ENCODE data around the gene ATP6V0B. TPM values are rescaled to one million over a fixed set of nuclear protein-coding genes. Genes with fewer than 3 reads are reported as not detected.
A peak's percentile ranks its signal among the peaks of the same experiment; 100 is the strongest.

The ATP6V0B gene
- total and polyA plus RNA-seq, 2 donors (not counting 1 experiment from before 2014, with no cell fraction given), result 91.0 to 198 TPM

DNA sequence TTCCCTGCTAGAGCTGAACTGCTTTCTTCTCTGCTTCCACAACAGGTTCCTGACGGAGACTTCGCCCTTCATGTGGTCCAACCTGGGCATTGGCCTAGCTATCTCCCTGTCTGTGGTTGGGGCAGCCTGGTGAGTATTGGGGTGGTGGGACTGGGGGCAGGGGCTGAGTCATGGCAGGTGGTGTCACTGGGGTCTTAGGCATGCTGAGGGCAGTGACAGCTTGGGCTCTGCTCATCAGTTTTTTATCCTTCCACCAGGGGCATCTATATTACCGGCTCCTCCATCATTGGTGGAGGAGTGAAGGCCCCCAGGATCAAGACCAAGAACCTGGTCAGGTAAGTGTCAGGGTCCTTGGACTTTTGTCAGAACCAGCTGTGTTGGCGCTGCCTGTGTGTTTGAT, 1.3 kb downstream of the ATP6V0B start:
- Histone ChIP-seq H3K79me2 (ENCODE audit: control insufficient read depth, insufficient read depth, low read length) (peaks cover 29% of the 10 kb centered on the region), H3K9ac (ENCODE audit: low read length) (peak overlapping the region; percentile 91), H3K36me3 (replicated peaks in 1 of 2; ENCODE audit: control extremely low read depth in 1 of 2, control insufficient read depth in 1 of 2, extremely low read depth in 1 of 2, insufficient read depth in 2 of 2, low read length in 1 of 2) (peaks cover 0 to 33% of the 10 kb centered on the region in 2 experiments), H3K4me1 (ENCODE audit: control insufficient read depth in 2 of 2, insufficient read depth in 2 of 2, low read length in 2 of 2) (peaks cover 37 to 64% of the 10 kb centered on the region in 2 donors), H3K4me3 (ENCODE audit: control extremely low read depth in 1 of 5, extremely low read depth in 1 of 5, insufficient read depth in 1 of 5, low read depth in 2 of 5, low read length in 4 of 5) (peak overlapping the region; percentile 79 to 97 (median 89)), H2AFZ (ENCODE audit: insufficient read depth, low read depth, low read length, poor library complexity, severe bottlenecking) (no peak overlapping the region), H3K4me2 (replicated peaks; ENCODE audit: low read depth, low read length, poor library complexity, severe bottlenecking) (peak overlapping the region; percentile 95), H3K9me3 (ENCODE audit: control extremely low read depth in 1 of 3, control insufficient read depth in 2 of 3, insufficient read depth in 1 of 3, low read length in 2 of 3) (no peaks in the 10 kb centered on the region), H4K20me1 (ENCODE audit: control insufficient read depth, insufficient read depth, low read length, poor library complexity, severe bottlenecking) (peaks cover 40% of the 10 kb centered on the region), H3K27me3 (replicated peaks in 1 of 4; ENCODE audit: control extremely low read depth in 1 of 4, control insufficient read depth in 3 of 4, insufficient read depth in 4 of 4, low read length in 3 of 4) (no peaks in the 10 kb centered on the region), H3K27ac (ENCODE audit: low read length in 2 of 2) (peak overlapping the region; percentile 89 to 96)
- no peak for TF ChIP-seq EZH2 (IDR thresholded peaks at IDR 0.05; ENCODE audit: borderline replicate concordance, insufficient read depth, low read depth, low read length, poor library complexity, severe bottlenecking)
- TF ChIP-seq, protein P1, sequence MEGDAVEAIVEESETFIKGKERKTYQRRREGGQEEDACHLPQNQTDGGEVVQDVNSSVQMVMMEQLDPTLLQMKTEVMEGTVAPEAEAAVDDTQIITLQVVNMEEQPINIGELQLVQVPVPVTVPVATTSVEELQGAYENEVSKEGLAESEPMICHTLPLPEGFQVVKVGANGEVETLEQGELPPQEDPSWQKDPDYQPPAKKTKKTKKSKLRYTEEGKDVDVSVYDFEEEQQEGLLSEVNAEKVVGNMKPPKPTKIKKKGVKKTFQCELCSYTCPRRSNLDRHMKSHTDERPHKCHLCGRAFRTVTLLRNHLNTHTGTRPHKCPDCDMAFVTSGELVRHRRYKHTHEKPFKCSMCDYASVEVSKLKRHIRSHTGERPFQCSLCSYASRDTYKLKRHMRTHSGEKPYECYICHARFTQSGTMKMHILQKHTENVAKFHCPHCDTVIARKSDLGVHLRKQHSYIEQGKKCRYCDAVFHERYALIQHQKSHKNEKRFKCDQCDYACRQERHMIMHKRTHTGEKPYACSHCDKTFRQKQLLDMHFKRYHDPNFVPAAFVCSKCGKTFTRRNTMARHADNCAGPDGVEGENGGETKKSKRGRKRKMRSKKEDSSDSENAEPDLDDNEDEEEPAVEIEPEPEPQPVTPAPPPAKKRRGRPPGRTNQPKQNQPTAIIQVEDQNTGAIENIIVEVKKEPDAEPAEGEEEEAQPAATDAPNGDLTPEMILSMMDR (IDR thresholded peaks at IDR 0.05), result no peak
- POLR2A ChIA-PET, result interaction anchor here (1.1 to 1.2 kb wide), 2 partner anchors 14 to 698 kb away, joined by 3 read pairs; partner anchors contain the start of genes ARMH1 and TMEM53
- DNase-seq (no peak), ATAC-seq (ENCODE audit: low read depth) (no peak)
- Mint-ChIP-seq H3K27ac (peak overlapping the region; percentile 97), H3K27me3 (no peaks in the 10 kb centered on the region), H3K9me3 (ENCODE audit: insufficient read depth) (no peaks in the 10 kb centered on the region), H3K4me1 (peaks cover 66% of the 10 kb centered on the region), H3K4me3 (peak overlapping the region; percentile 97)
- CTCF ChIA-PET, result interaction anchor here (0.8 to 2.3 kb wide), 4 partner anchors 14 to 42 kb away, joined by 3 to 10 read pairs (median 5); partner anchors contain the start of gene IPO13
- intact Hi-C loops (cut with micrococcal nuclease), result loop anchor here (10.0 kb wide), 2 partner anchors 271 to 1521 kb away; partner anchors contain the start of genes PPCS, ST3GAL3 and ZMYND12
- whole genome bisulfite sequencing (ENCODE audit: insufficient coverage), result 100% methylated on average over 1 of the region's 4 CpGs

DNA sequence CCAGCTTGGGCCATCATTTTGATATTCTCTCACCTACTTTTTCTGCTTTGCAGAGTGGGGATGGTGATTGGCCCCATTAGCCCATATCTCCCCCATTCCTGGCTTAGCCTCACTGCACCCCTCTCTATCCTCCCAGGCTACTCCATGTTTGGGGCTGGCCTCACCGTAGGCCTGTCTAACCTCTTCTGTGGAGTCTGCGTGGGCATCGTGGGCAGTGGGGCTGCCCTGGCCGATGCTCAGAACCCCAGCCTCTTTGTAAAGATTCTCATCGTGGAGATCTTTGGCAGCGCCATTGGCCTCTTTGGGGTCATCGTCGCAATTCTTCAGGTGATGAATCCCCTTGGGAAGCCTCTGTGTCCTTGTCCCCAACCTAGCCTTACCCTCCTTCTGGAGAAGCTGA, 2.1 kb downstream of the ATP6V0B start:
- DNase-seq (peak; percentile 5), ATAC-seq (ENCODE audit: low read depth) (no peak)
- Histone ChIP-seq H3K4me1 (ENCODE audit: control insufficient read depth in 2 of 2, insufficient read depth in 2 of 2, low read length in 2 of 2) (peaks cover 37 to 68% of the 10 kb centered on the region in 2 donors), H3K79me2 (ENCODE audit: control insufficient read depth, insufficient read depth, low read length) (peaks cover 20% of the 10 kb centered on the region), H4K20me1 (ENCODE audit: control insufficient read depth, insufficient read depth, low read length, poor library complexity, severe bottlenecking) (peaks cover 40% of the 10 kb centered on the region), H3K4me3 (ENCODE audit: control extremely low read depth in 1 of 5, extremely low read depth in 1 of 5, insufficient read depth in 1 of 5, low read depth in 2 of 5, low read length in 4 of 5) (no peak overlapping the region), H3K9me3 (ENCODE audit: control extremely low read depth in 1 of 3, control insufficient read depth in 2 of 3, insufficient read depth in 1 of 3, low read length in 2 of 3) (no peaks in the 10 kb centered on the region), H3K27me3 (replicated peaks in 1 of 4; ENCODE audit: control extremely low read depth in 1 of 4, control insufficient read depth in 3 of 4, insufficient read depth in 4 of 4, low read length in 3 of 4) (no peaks in the 10 kb centered on the region), H3K4me2 (replicated peaks; ENCODE audit: low read depth, low read length, poor library complexity, severe bottlenecking) (peak overlapping the region; percentile 5), H3K27ac (ENCODE audit: low read length in 2 of 2) (no peak overlapping the region), H3K36me3 (replicated peaks in 1 of 2; ENCODE audit: control extremely low read depth in 1 of 2, control insufficient read depth in 1 of 2, extremely low read depth in 1 of 2, insufficient read depth in 2 of 2, low read length in 1 of 2) (peaks cover 0 to 32% of the 10 kb centered on the region in 2 experiments), H2AFZ (ENCODE audit: insufficient read depth, low read depth, low read length, poor library complexity, severe bottlenecking) (no peak overlapping the region), H3K9ac (ENCODE audit: low read length) (no peak overlapping the region)
- intact Hi-C loops (cut with micrococcal nuclease), result loop anchor here (10.0 kb wide), 2 partner anchors 272 to 1522 kb away; partner anchors contain the start of genes PPCS, ST3GAL3 and ZMYND12
- Mint-ChIP-seq H3K4me3 (peak overlapping the region; percentile 97), H3K4me1 (peaks cover 69% of the 10 kb centered on the region), H3K27me3 (no peaks in the 10 kb centered on the region), H3K27ac (peak overlapping the region; percentile 66), H3K9me3 (ENCODE audit: insufficient read depth) (no peaks in the 10 kb centered on the region)
- over 99% methylated on average over 8 of the region's 8 CpGs for WGBS (ENCODE audit: insufficient coverage)
- POLR2A ChIA-PET, result no interaction called here
- CTCF ChIA-PET, result interaction anchor here (1.2 kb wide), 1 partner anchor 59 kb away, joined by 4 read pairs; no protein-coding TSS in a partner anchor
- TF ChIP-seq, protein P1 (IDR thresholded peaks at IDR 0.05), result no peak
- TF ChIP-seq EZH2 (IDR thresholded peaks at IDR 0.05; ENCODE audit: borderline replicate concordance, insufficient read depth, low read depth, low read length, poor library complexity, severe bottlenecking), result no peak

Data from B cell (primary cell).